Fibroblast of the aortic adventitia (primary cell): Measurements from ENCODE around the gene ZSWIM7. TPM values are rescaled to one million over a fixed set of nuclear protein-coding genes. Genes with fewer than 3 reads are reported as not detected.
A peak's percentile ranks its signal among the peaks of the same experiment; 100 is the strongest.

ENCODE experiments used
- DNase-seq: peaks from one replicate; pipeline ENCODE4 v3.0.0-alpha.2; 2010; ENCODE audit warnings: low read depth
- H3K4me3 ChIP-seq: 2 replicates; pipeline ENCODE4 v1.5.1; 2011; ENCODE audit warnings: low read depth, mild to moderate bottlenecking, control low read depth, low read length, moderate library complexity
- CTCF ChIP-seq: IDR thresholded peaks from 2 replicates; pipeline ENCODE4 v1.5.1; 2011; ENCODE audit warnings: mild to moderate bottlenecking, low read length, control low read depth, inconsistent platforms; ENCODE audit not compliant: insufficient read depth
- total RNA-seq: library from RNA; depleted of rRNA; stranded (reverse); fragments of >200 nt; gene quantifications from 2 replicates; pipeline ENCODE4 v1.2.3, GENCODE V29; 2012; ENCODE audit warnings: low replicate concordance

Gene ZSWIM7
- total RNA-seq, 1 donor = 17.3 TPM

GRCh38 chr17:15978606-15979005 lies 20.9 kb downstream of the ZSWIM7 start:
- DNase-seq = no peak
- no peak for TF ChIP-seq CTCF
- no peak overlapping the region for H3K4me3 ChIP-seq

DNA sequence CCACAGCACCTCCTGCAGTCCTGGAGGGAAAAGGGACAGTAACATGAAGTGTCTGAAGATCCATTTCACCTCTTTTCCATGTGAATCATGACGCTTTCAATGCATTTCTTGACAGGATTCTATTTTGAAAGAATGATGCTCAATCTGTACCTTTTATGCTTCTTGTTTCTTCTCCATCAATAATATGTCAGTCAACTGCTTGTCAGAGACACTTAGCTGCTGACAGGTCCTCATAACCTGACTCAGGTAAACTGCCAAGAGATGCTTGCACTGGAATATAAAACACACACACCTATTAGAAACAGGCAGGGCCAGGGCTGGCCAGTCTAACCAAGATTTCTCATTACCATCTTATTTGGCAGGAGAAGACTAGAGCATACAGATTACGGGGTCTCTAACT lies 21.6 kb downstream of the ZSWIM7 start:
- no peak for TF ChIP-seq CTCF
- no peak overlapping the region for H3K4me3 ChIP-seq
- no peak for DNase-seq

DNA sequence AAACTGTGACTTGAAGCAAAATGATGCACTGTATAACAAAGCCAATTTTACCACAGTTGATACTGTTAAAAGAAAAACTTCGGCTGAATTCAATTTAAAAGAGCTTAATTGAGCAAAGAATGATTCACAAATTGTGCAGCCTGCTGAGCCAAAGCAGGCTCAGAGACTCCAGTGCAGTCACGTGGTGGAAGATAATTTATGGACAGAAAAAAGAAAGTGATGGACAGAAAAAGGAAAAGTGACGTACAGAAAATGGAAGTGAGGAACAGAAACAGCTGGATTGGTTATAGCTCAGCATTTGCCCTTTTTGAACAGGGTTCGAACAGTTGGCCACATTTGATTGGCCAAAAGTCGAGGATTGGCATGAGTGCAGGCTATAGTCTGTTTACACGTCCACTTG lies 25.7 kb downstream of the ZSWIM7 start:
- H3K4me3 ChIP-seq = no peak overlapping the region
- DNase-seq = no peak
- no peak for TF ChIP-seq CTCF

DNA sequence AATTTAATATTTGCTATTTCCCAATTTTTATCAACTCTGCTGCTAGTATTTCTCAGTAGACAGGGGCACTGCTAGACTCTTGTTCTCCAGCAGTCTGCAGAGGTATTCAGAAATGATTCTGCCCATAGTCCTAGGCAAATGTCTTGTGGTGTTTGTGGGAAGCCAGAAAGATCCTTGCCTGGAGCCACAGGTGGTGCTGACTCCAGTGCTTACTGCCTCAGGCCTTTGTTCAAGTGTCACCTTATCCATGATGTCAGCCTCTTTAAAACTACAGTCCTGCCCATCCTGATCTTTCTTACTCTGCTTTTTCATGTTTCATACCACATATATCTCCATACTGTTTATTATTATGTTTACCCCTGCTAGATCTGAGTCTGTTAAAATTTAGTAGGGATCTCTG lies 26.5 kb downstream of the ZSWIM7 start:
- no peak overlapping the region for H3K4me3 ChIP-seq
- no peak for DNase-seq
- no peak for TF ChIP-seq CTCF

- no peak for DNase-seq
- no peak for TF ChIP-seq CTCF
- no peak overlapping the region for H3K4me3 ChIP-seq
Observed at GRCh38 chr17:15972497-15972951, 27.0 kb downstream of the ZSWIM7 start.

- TF ChIP-seq CTCF = no peak
- no peak overlapping the region for H3K4me3 ChIP-seq
- no peak for DNase-seq
Observed at GRCh38 chr17:15971882-15972281, 27.6 kb downstream of the ZSWIM7 start.

GRCh38 chr17:15971098-15971678 lies 28.3 kb downstream of the ZSWIM7 start:
- TF ChIP-seq CTCF = no peak
- DNase-seq = peak; percentile 16
- H3K4me3 ChIP-seq = no peak overlapping the region
